Measurements from ENCODE around the gene CCNY. TPM values are rescaled to one million over a fixed set of nuclear protein-coding genes. Genes with fewer than 3 reads are reported as not detected.

CCNY gene
- total and polyA plus RNA-seq, 2 of the 13 experiments (the other 11 are each of a cell fraction or from before 2014, with no cell fraction given): 48.2 to 54.7 TPM

DNA sequence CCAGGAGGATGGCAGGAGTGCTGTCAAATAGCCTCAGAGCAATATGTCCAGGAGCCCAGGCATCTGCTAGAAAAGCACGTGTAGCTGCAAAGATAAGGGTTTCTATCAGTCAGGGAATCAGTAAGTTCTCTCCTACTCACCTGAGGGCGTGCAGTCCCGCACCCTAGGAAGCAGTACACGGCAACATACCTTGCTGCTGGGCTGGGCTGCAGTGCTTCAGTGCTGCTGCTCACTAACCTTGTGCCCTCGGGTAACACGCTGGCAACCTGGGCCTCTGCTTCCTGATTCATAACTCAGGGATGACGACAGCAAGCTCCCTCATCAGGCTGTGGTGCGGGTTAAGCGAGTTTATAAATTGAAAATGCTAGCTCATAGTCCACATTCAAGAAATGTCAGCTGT is 29.5 kb upstream of the CCNY start (continued):
- TF ChIP-seq, protein P1, sequence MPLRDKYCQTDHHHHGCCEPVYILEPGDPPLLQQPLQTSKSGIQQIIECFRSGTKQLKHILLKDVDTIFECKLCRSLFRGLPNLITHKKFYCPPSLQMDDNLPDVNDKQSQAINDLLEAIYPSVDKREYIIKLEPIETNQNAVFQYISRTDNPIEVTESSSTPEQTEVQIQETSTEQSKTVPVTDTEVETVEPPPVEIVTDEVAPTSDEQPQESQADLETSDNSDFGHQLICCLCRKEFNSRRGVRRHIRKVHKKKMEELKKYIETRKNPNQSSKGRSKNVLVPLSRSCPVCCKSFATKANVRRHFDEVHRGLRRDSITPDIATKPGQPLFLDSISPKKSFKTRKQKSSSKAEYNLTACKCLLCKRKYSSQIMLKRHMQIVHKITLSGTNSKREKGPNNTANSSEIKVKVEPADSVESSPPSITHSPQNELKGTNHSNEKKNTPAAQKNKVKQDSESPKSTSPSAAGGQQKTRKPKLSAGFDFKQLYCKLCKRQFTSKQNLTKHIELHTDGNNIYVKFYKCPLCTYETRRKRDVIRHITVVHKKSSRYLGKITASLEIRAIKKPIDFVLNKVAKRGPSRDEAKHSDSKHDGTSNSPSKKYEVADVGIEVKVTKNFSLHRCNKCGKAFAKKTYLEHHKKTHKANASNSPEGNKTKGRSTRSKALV (CRISPR knock-in tag; IDR thresholded peaks at IDR 0.05): no peak
- TF ChIP-seq ZNF878 (CRISPR knock-in tag; IDR thresholded peaks at IDR 0.05) (no peak), THAP11 (CRISPR knock-in tag; IDR thresholded peaks at IDR 0.05) (no peak)
- TF ChIP-seq, protein P2, sequence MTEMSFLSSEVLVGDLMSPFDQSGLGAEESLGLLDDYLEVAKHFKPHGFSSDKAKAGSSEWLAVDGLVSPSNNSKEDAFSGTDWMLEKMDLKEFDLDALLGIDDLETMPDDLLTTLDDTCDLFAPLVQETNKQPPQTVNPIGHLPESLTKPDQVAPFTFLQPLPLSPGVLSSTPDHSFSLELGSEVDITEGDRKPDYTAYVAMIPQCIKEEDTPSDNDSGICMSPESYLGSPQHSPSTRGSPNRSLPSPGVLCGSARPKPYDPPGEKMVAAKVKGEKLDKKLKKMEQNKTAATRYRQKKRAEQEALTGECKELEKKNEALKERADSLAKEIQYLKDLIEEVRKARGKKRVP (CRISPR knock-in tag; IDR thresholded peaks at IDR 0.05): 0 out of 4 replicates have a peak, but pooled peaks of 1 of the 2 experiments have one; percentile 24

DNA sequence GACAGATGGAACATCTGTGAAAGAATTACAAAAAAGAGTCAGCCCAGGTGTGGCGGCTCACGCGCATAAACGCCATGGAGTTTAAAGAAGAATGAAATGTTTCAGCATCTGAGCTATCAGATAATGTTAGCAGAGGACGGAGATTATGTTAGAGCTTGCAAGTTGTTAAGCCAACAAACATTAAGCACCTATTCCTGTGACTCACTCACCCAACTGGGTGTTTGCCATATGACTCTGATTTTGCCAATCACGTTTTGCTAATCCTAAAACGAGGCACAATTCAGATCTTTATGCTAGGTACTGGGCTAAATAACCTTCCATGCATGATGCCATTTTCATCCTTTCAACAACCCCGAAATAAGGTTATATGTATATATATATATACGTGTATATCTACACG is 29.0 kb upstream of the CCNY start:
- H3K4me2 ChIP-seq (ENCODE audit: low read depth, low read length): peak overlapping the region; percentile 68
- TF ChIP-seq IRF2 (CRISPR knock-in tag; IDR thresholded peaks at IDR 0.05): no peak
- TF ChIP-seq, protein P3, sequence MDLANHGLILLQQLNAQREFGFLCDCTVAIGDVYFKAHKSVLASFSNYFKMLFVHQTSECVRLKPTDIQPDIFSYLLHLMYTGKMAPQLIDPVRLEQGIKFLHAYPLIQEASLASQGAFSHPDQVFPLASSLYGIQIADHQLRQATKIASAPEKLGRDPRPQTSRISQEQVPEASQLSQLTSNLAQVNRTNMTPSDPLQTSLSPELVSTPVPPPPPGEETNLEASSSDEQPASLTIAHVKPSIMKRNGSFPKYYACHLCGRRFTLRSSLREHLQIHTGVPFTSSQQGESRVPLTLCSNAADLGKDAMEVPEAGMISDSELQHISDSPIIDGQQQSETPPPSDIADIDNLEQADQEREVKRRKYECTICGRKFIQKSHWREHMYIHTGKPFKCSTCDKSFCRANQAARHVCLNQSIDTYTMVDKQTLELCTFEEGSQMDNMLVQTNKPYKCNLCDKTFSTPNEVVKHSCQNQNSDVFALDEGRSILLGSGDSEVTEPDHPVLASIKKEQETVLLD (CRISPR knock-in tag; IDR thresholded peaks at IDR 0.05; ENCODE audit: low read depth): no peak
- TF ChIP-seq, protein P4, sequence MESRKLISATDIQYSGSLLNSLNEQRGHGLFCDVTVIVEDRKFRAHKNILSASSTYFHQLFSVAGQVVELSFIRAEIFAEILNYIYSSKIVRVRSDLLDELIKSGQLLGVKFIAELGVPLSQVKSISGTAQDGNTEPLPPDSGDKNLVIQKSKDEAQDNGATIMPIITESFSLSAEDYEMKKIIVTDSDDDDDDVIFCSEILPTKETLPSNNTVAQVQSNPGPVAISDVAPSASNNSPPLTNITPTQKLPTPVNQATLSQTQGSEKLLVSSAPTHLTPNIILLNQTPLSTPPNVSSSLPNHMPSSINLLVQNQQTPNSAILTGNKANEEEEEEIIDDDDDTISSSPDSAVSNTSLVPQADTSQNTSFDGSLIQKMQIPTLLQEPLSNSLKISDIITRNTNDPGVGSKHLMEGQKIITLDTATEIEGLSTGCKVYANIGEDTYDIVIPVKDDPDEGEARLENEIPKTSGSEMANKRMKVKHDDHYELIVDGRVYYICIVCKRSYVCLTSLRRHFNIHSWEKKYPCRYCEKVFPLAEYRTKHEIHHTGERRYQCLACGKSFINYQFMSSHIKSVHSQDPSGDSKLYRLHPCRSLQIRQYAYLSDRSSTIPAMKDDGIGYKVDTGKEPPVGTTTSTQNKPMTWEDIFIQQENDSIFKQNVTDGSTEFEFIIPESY (CRISPR knock-in tag; IDR thresholded peaks at IDR 0.05): 0 out of 2 replicates have a peak, but pooled peaks have one; percentile 11
- no peak for TF ChIP-seq ZNF570 (CRISPR knock-in tag; IDR thresholded peaks at IDR 0.05; ENCODE audit: borderline replicate concordance)
- CTCF ChIA-PET (ENCODE audit: low intra/inter-chr PET ratio, low total read pairs): no interaction called here
- no peaks in the 10 kb centered on the region for H3K36me3 ChIP-seq (replicated peaks in 1 of 2; ENCODE audit: control insufficient read depth in 1 of 2, insufficient read depth in 2 of 2, low read length in 2 of 2)
- H3K4me1 ChIP-seq (ENCODE audit: insufficient read depth, low read length): peaks cover 24% of the 10 kb centered on the region
- no peaks in the 10 kb centered on the region for H3K79me2 ChIP-seq (ENCODE audit: insufficient read depth, low read length)
- H3K27me3 ChIP-seq (ENCODE audit: control insufficient read depth in 1 of 2, insufficient read depth in 2 of 2, low read length in 2 of 2): peaks cover 0 to 6% of the 10 kb centered on the region in 2 experiments; a peak in 2 of 5 replicates
- peak overlapping the region in 1 of 3 experiments; percentile 30; a peak in 2 of 6 replicates for H3K4me3 ChIP-seq (replicated peaks in 1 of 3; ENCODE audit: insufficient read depth in 1 of 3, low read depth in 2 of 3, low read length in 3 of 3)
- FAIRE-seq (no peak), DNase-seq (ENCODE audit: low spot score) (no peak), ATAC-seq (no peak)
- in situ Hi-C loops (cut with HindIII; ENCODE audit: extremely low pct_ligation_motif_present, low pct_unique_long_range_greater_than_20kb): no loop called here
- intact Hi-C loops (cut with micrococcal nuclease; ENCODE audit: unreplicated experiment): no loop called here
- no TSS peak for BruUV-seq (replicated peaks)
- 43% methylated on average over 10 of the region's 10 CpGs for WGBS (ENCODE audit: low lambda C conversion rate)
- H4K20me1 ChIP-seq (ENCODE audit: insufficient read depth, low read length): no peaks in the 10 kb centered on the region
- no peak overlapping the region for H3K27ac ChIP-seq (ENCODE audit: extremely low read length, insufficient read depth, low read length)
- no peak overlapping the region for H3K9ac ChIP-seq (ENCODE audit: insufficient read depth, low read depth, low read length)
- POLR2A ChIA-PET: no interaction called here
- peak overlapping the region; percentile 84 for H2AFZ ChIP-seq (ENCODE audit: low read length)
- H3K9me3 ChIP-seq (ENCODE audit: low read length): no peaks in the 10 kb centered on the region

All from HepG2 (cell line).